Measurements from ENCODE around the gene PLXND1.

Gene PLXND1

DNA sequence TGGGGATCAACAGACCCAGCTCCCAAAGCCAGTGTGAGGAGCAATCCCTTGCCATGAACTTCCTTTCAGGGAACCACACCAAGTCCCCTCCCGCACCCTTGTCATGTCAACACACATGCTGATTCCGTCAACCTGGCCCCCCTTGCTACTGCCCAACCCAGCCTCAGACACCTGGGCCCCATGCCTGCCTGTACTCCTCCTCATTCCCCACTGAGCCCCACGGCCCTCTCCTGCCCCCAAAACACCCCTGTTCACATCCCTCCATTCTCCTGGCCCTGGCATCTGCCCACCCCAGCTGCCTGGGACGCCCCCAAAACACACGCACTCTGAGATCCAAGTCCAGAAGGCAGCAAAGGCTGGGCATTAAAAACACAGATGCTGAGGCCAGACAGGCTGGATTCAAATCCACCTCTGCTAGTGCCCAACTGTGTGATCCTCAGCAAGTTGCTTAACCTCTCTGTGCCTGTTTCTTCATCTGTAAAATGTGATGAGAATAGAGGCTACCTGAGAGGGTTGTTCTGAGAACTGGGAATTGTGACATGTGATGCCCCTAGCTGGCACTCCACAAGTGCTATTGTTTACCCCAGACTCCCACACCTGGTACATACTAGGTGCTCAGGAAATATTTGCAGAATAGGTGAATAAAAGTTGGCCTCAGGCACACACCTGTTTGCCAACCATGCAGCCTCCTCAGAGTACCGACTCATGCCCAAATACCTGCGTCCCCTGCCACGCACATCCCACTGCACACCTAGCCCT lies 2.3 kb downstream of the PLXND1 start:
- TF ChIP-seq, protein P1, sequence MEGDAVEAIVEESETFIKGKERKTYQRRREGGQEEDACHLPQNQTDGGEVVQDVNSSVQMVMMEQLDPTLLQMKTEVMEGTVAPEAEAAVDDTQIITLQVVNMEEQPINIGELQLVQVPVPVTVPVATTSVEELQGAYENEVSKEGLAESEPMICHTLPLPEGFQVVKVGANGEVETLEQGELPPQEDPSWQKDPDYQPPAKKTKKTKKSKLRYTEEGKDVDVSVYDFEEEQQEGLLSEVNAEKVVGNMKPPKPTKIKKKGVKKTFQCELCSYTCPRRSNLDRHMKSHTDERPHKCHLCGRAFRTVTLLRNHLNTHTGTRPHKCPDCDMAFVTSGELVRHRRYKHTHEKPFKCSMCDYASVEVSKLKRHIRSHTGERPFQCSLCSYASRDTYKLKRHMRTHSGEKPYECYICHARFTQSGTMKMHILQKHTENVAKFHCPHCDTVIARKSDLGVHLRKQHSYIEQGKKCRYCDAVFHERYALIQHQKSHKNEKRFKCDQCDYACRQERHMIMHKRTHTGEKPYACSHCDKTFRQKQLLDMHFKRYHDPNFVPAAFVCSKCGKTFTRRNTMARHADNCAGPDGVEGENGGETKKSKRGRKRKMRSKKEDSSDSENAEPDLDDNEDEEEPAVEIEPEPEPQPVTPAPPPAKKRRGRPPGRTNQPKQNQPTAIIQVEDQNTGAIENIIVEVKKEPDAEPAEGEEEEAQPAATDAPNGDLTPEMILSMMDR (IDR thresholded peaks at IDR 0.05; ENCODE audit: insufficient read depth, low read depth, low read length, missing control alignments), result no peak
- no peak overlapping the region for H3K4me3 ChIP-seq (ENCODE audit: low read depth, low read length)

DNA sequence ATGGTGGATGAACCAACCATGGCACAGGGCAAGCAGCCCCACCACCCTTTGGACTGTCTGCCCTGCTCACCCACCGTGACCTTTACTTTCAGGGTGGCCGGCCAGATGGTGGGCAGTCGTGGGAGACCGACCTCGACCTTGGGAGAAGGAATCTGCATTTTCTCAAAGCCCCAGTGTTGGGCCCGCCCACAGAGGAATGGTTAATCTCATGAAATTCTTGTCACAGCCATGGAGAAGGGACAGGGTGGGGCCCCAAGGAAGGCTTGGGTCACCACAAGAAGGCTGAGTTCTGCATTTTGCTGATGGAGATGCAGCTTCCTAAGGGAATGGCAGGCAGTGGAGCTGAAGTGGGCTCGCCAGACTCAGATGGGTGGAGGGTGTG lies 2.9 kb downstream of the PLXND1 start:
- TF ChIP-seq, protein P1 (IDR thresholded peaks at IDR 0.05; ENCODE audit: insufficient read depth, low read depth, low read length, missing control alignments), result no peak
- no peak for DNase-seq (ENCODE audit: low read depth)
- no peak overlapping the region for H3K4me3 ChIP-seq (ENCODE audit: low read depth, low read length)

More for the DNA sequence above, 2.3 kb downstream of the PLXND1 start:
- no peak for DNase-seq (ENCODE audit: low read depth)

DNA sequence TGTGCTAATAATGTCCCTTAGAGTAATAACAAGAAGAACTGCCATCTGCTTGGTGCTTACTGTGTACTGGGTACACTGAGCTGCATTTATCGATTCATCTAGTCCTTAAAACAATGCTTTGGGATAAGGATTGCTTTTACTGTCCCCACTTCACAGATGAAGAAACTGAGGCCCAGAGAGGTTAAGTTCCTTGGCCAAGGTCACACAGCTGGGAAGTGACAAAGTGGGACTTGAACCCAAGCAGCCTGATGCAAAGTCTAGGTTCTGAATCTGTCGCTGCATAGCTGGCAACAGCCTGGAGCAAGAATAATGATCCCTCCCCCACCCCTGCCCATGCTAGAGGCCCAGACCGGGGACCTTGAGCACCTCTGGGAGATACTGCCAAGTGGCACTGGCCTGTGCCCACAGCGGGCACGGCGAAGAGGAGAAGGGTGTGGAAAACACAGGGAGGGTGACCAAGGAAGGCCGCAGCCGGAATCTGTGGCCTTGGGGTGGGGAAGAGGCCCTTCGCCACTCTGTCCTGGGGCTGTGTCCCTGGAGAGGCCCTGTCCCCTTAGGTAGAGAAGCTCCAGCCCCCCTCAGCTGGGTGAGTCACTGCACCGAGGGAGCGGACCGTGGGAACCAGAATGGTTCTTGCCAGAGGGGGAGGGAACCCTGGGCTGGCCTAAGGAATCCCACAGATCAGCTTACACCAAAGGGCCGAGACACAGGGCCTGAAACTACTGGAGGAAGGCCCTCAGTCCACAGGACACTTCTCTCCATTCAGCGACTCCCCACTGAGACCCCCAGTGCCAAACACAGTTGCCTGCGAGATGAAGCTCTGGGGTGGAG lies 3.5 kb downstream of the PLXND1 start:
- TF ChIP-seq, protein P1 (IDR thresholded peaks at IDR 0.05; ENCODE audit: insufficient read depth, low read depth, low read length, missing control alignments), result no peak
- no peak for DNase-seq (ENCODE audit: low read depth)
- H3K4me3 ChIP-seq (ENCODE audit: low read depth, low read length), result no peak overlapping the region

DNA sequence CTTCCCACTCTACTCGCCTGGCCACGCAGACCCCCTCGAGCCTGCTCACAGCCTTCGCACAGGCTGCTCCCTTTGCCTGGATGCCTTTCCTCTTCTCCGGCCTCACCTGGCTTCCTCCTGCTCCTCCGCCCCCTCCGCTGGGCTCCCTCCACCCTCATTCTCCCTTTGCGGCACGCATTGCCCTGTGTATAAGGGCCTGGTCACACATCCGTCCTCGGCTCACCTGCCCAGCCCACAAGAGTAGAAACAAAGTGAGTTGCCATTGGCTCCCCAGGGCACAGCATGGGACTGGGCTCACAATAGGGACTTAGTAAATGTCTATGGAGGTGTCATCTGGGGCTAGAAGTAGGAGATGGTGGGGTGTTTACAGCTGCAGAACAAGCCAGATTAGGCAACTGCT lies 4.2 kb downstream of the PLXND1 start:
- DNase-seq (ENCODE audit: low read depth), result no peak
- no peak overlapping the region for H3K4me3 ChIP-seq (ENCODE audit: low read depth, low read length)
- TF ChIP-seq, protein P1 (IDR thresholded peaks at IDR 0.05; ENCODE audit: insufficient read depth, low read depth, low read length, missing control alignments), result no peak

DNA sequence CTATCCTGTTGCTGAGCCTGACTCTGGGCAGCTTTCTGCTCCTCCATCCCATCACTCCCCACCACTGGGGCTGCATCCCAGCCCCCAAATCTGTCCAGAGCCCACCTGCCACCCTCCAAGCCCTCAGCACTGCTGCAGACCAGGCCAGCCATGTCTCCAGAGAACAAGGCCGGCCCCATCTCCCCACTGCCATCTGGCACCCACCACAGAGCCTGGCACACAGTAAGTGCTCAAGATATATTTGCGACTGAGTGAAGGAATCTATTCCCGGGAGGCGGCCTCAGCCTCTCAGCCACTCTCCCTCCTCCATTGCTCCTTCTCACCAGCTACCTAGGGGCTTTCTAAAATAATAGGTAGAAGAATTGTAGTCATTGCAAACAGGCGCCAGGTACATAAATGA lies 4.8 kb downstream of the PLXND1 start:
- H3K4me3 ChIP-seq (ENCODE audit: low read depth, low read length), result no peak overlapping the region
- TF ChIP-seq, protein P1 (IDR thresholded peaks at IDR 0.05; ENCODE audit: insufficient read depth, low read depth, low read length, missing control alignments), result no peak
- no peak for DNase-seq (ENCODE audit: low read depth)

DNA sequence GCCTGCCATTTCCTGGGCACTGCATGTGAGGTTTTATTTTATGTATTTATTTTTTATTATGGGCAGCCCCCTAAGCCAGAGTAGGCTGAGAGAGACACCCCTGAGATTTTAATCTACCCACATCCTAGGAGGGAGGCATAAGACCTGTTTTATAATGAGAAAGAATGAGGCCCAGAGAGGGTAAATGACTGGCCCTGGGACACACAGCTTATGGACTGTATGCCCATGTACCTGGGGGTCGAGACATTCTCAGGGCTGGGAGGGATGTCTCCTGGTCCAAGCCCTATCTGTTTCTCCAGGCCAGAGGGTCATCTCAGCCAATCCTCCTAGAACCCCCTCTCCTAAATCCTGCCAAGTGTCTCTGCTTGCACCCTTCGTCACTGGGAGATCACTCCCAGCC lies 6.1 kb downstream of the PLXND1 start:
- H3K4me3 ChIP-seq (ENCODE audit: low read depth, low read length), result no peak overlapping the region
- TF ChIP-seq, protein P1 (IDR thresholded peaks at IDR 0.05; ENCODE audit: insufficient read depth, low read depth, low read length, missing control alignments), result no peak
- DNase-seq (ENCODE audit: low read depth), result no peak
